ENCODE data around the gene WDR31.

WDR31 gene

GRCh38 chr9:113343732-113344231, 3.7 kb upstream of the WDR31 start:
- peaks cover 5 to 26% (median 15%) of the 10 kb centered on the region in 5 donors for H3K4me1 ChIP-seq (ENCODE audit: control insufficient read depth in 5 of 5, insufficient read depth in 5 of 5, low read length in 5 of 5)
- no peaks in the 10 kb centered on the region for H3K36me3 ChIP-seq (ENCODE audit: control insufficient read depth in 5 of 5, insufficient read depth in 5 of 5, low read length in 5 of 5)
- no peak overlapping the region for H3K4me3 ChIP-seq (ENCODE audit: low read depth in 1 of 5, low read length in 5 of 5)
- H3K27ac ChIP-seq (ENCODE audit: low read depth, low read length), result peak overlapping the region; percentile 79
- peak overlapping the region in 1 of 5 donors; percentile 52 for H3K9ac ChIP-seq (ENCODE audit: low read length in 5 of 5)
- no peaks in the 10 kb centered on the region for H3K27me3 ChIP-seq (ENCODE audit: control insufficient read depth in 5 of 5, insufficient read depth in 4 of 5, low read length in 5 of 5)
- H3K9me3 ChIP-seq (ENCODE audit: control insufficient read depth in 5 of 5, low read length in 5 of 5), result no peaks in the 10 kb centered on the region

GRCh38 chr9:113341712-113342410, 1.8 kb upstream of the WDR31 start:
- Histone ChIP-seq H3K4me1 (ENCODE audit: control insufficient read depth in 5 of 5, insufficient read depth in 5 of 5, low read length in 5 of 5) (peaks cover 5 to 26% (median 15%) of the 10 kb centered on the region in 5 donors), H3K4me3 (ENCODE audit: low read depth in 1 of 5, low read length in 5 of 5) (no peak overlapping the region), H3K9ac (ENCODE audit: low read length in 5 of 5) (no peak overlapping the region), H3K27ac (ENCODE audit: low read depth, low read length) (no peak overlapping the region), H3K9me3 (ENCODE audit: control insufficient read depth in 5 of 5, low read length in 5 of 5) (no peaks in the 10 kb centered on the region), H3K27me3 (ENCODE audit: control insufficient read depth in 5 of 5, insufficient read depth in 4 of 5, low read length in 5 of 5) (no peaks in the 10 kb centered on the region), H3K36me3 (ENCODE audit: control insufficient read depth in 5 of 5, insufficient read depth in 5 of 5, low read length in 5 of 5) (no peaks in the 10 kb centered on the region)

- Histone ChIP-seq H3K4me3 (ENCODE audit: low read depth in 1 of 5, low read length in 5 of 5) (no peak overlapping the region), H3K9ac (ENCODE audit: low read length in 5 of 5) (no peak overlapping the region), H3K36me3 (ENCODE audit: control insufficient read depth in 5 of 5, insufficient read depth in 5 of 5, low read length in 5 of 5) (no peaks in the 10 kb centered on the region), H3K4me1 (ENCODE audit: control insufficient read depth in 5 of 5, insufficient read depth in 5 of 5, low read length in 5 of 5) (peaks cover 2 to 17% (median 13%) of the 10 kb centered on the region in 5 donors), H3K27me3 (ENCODE audit: control insufficient read depth in 5 of 5, insufficient read depth in 4 of 5, low read length in 5 of 5) (no peaks in the 10 kb centered on the region), H3K9me3 (ENCODE audit: control insufficient read depth in 5 of 5, low read length in 5 of 5) (no peaks in the 10 kb centered on the region), H3K27ac (ENCODE audit: low read depth, low read length) (no peak overlapping the region)
Observed at GRCh38 chr9:113337714-113338113, 2.4 kb downstream of the WDR31 start.

GRCh38 chr9:113331780-113332179, 8.3 kb downstream of the WDR31 start:
- Histone ChIP-seq H3K9ac (ENCODE audit: low read length in 5 of 5) (no peak overlapping the region), H3K4me1 (ENCODE audit: control insufficient read depth in 5 of 5, insufficient read depth in 5 of 5, low read length in 5 of 5) (no peaks in the 10 kb centered on the region), H3K36me3 (ENCODE audit: control insufficient read depth in 5 of 5, insufficient read depth in 5 of 5, low read length in 5 of 5) (peaks cover 2 to 6% (median 3%) of the 10 kb centered on the region in 5 donors), H3K9me3 (ENCODE audit: control insufficient read depth in 5 of 5, low read length in 5 of 5) (no peaks in the 10 kb centered on the region), H3K27ac (ENCODE audit: low read depth, low read length) (no peak overlapping the region), H3K4me3 (ENCODE audit: low read depth in 1 of 5, low read length in 5 of 5) (no peak overlapping the region), H3K27me3 (ENCODE audit: control insufficient read depth in 5 of 5, insufficient read depth in 4 of 5, low read length in 5 of 5) (no peaks in the 10 kb centered on the region)

- H3K27ac ChIP-seq (ENCODE audit: low read depth, low read length), result no peak overlapping the region
- peaks cover 2 to 10% (median 3%) of the 10 kb centered on the region in 5 donors for H3K36me3 ChIP-seq (ENCODE audit: control insufficient read depth in 5 of 5, insufficient read depth in 5 of 5, low read length in 5 of 5)
- no peaks in the 10 kb centered on the region for H3K9me3 ChIP-seq (ENCODE audit: control insufficient read depth in 5 of 5, low read length in 5 of 5)
- no peak overlapping the region for H3K4me3 ChIP-seq (ENCODE audit: low read depth in 1 of 5, low read length in 5 of 5)
- H3K9ac ChIP-seq (ENCODE audit: low read length in 5 of 5), result no peak overlapping the region
- no peaks in the 10 kb centered on the region for H3K4me1 ChIP-seq (ENCODE audit: control insufficient read depth in 5 of 5, insufficient read depth in 5 of 5, low read length in 5 of 5)
- H3K27me3 ChIP-seq (ENCODE audit: control insufficient read depth in 5 of 5, insufficient read depth in 4 of 5, low read length in 5 of 5), result no peaks in the 10 kb centered on the region
Observed at GRCh38 chr9:113328045-113328782, 11.9 kb downstream of the WDR31 start.

GRCh38 chr9:113326230-113326629, 13.8 kb downstream of the WDR31 start:
- H3K9ac ChIP-seq (ENCODE audit: low read length in 5 of 5), result no peak overlapping the region
- H3K36me3 ChIP-seq (ENCODE audit: control insufficient read depth in 5 of 5, insufficient read depth in 5 of 5, low read length in 5 of 5), result peaks cover 2 to 13% (median 8%) of the 10 kb centered on the region in 5 donors
- no peaks in the 10 kb centered on the region for H3K4me1 ChIP-seq (ENCODE audit: control insufficient read depth in 5 of 5, insufficient read depth in 5 of 5, low read length in 5 of 5)
- no peaks in the 10 kb centered on the region for H3K9me3 ChIP-seq (ENCODE audit: control insufficient read depth in 5 of 5, low read length in 5 of 5)
- H3K27me3 ChIP-seq (ENCODE audit: control insufficient read depth in 5 of 5, insufficient read depth in 4 of 5, low read length in 5 of 5), result no peaks in the 10 kb centered on the region
- no peak overlapping the region for H3K4me3 ChIP-seq (ENCODE audit: low read depth in 1 of 5, low read length in 5 of 5)
- H3K27ac ChIP-seq (ENCODE audit: low read depth, low read length), result no peak overlapping the region

GRCh38 chr9:113322671-113323070, 17.4 kb downstream of the WDR31 start:
- Histone ChIP-seq H3K27ac (ENCODE audit: low read depth, low read length) (no peak overlapping the region), H3K4me1 (ENCODE audit: control insufficient read depth in 5 of 5, insufficient read depth in 5 of 5, low read length in 5 of 5) (peaks cover 0 to 4% (median 0%) of the 10 kb centered on the region in 5 donors), H3K4me3 (ENCODE audit: low read depth in 1 of 5, low read length in 5 of 5) (no peak overlapping the region), H3K27me3 (ENCODE audit: control insufficient read depth in 5 of 5, insufficient read depth in 4 of 5, low read length in 5 of 5) (no peaks in the 10 kb centered on the region), H3K36me3 (ENCODE audit: control insufficient read depth in 5 of 5, insufficient read depth in 5 of 5, low read length in 5 of 5) (peaks cover 5 to 24% (median 8%) of the 10 kb centered on the region in 5 donors), H3K9me3 (ENCODE audit: control insufficient read depth in 5 of 5, low read length in 5 of 5) (no peaks in the 10 kb centered on the region), H3K9ac (ENCODE audit: low read length in 5 of 5) (no peak overlapping the region)

- H3K36me3 ChIP-seq (ENCODE audit: control insufficient read depth in 5 of 5, insufficient read depth in 5 of 5, low read length in 5 of 5), result peaks cover 5 to 21% (median 8%) of the 10 kb centered on the region in 5 donors
- no peaks in the 10 kb centered on the region for H3K9me3 ChIP-seq (ENCODE audit: control insufficient read depth in 5 of 5, low read length in 5 of 5)
- no peak overlapping the region for H3K9ac ChIP-seq (ENCODE audit: low read length in 5 of 5)
- H3K27ac ChIP-seq (ENCODE audit: low read depth, low read length), result no peak overlapping the region
- no peak overlapping the region for H3K4me3 ChIP-seq (ENCODE audit: low read depth in 1 of 5, low read length in 5 of 5)
- peaks cover 0 to 8% (median 0%) of the 10 kb centered on the region in 5 donors for H3K4me1 ChIP-seq (ENCODE audit: control insufficient read depth in 5 of 5, insufficient read depth in 5 of 5, low read length in 5 of 5)
- no peaks in the 10 kb centered on the region for H3K27me3 ChIP-seq (ENCODE audit: control insufficient read depth in 5 of 5, insufficient read depth in 4 of 5, low read length in 5 of 5)
Observed at GRCh38 chr9:113320051-113320450, 20.0 kb downstream of the WDR31 start.

GRCh38 chr9:113319054-113319453, 21.0 kb downstream of the WDR31 start:
- no peaks in the 10 kb centered on the region for H3K9me3 ChIP-seq (ENCODE audit: control insufficient read depth in 5 of 5, low read length in 5 of 5)
- no peak overlapping the region for H3K27ac ChIP-seq (ENCODE audit: low read depth, low read length)
- H3K4me3 ChIP-seq (ENCODE audit: low read depth in 1 of 5, low read length in 5 of 5), result no peak overlapping the region
- no peak overlapping the region for H3K9ac ChIP-seq (ENCODE audit: low read length in 5 of 5)
- H3K27me3 ChIP-seq (ENCODE audit: control insufficient read depth in 5 of 5, insufficient read depth in 4 of 5, low read length in 5 of 5), result no peaks in the 10 kb centered on the region
- peaks cover 5 to 21% (median 8%) of the 10 kb centered on the region in 5 donors for H3K36me3 ChIP-seq (ENCODE audit: control insufficient read depth in 5 of 5, insufficient read depth in 5 of 5, low read length in 5 of 5)
- peaks cover 0 to 8% (median 0%) of the 10 kb centered on the region in 5 donors for H3K4me1 ChIP-seq (ENCODE audit: control insufficient read depth in 5 of 5, insufficient read depth in 5 of 5, low read length in 5 of 5)

GRCh38 chr9:113317777-113318176, 22.3 kb downstream of the WDR31 start:
- Histone ChIP-seq H3K27me3 (ENCODE audit: control insufficient read depth in 5 of 5, insufficient read depth in 4 of 5, low read length in 5 of 5) (no peaks in the 10 kb centered on the region), H3K27ac (ENCODE audit: low read depth, low read length) (no peak overlapping the region)

More at GRCh38 chr9:113317777-113318176, 22.3 kb downstream of the WDR31 start:
- no peaks in the 10 kb centered on the region for H3K9me3 ChIP-seq (ENCODE audit: control insufficient read depth in 5 of 5, low read length in 5 of 5)
- H3K9ac ChIP-seq (ENCODE audit: low read length in 5 of 5), result no peak overlapping the region
- peaks cover 3 to 19% (median 8%) of the 10 kb centered on the region in 5 donors for H3K36me3 ChIP-seq (ENCODE audit: control insufficient read depth in 5 of 5, insufficient read depth in 5 of 5, low read length in 5 of 5)
- H3K4me1 ChIP-seq (ENCODE audit: control insufficient read depth in 5 of 5, insufficient read depth in 5 of 5, low read length in 5 of 5), result peaks cover 0 to 8% (median 0%) of the 10 kb centered on the region in 5 donors
- no peak overlapping the region for H3K4me3 ChIP-seq (ENCODE audit: low read depth in 1 of 5, low read length in 5 of 5)

Measured in subcutaneous abdominal adipose tissue (tissue), 5 donors.